ENCODE data around the gene SLC18B1.
A peak's percentile ranks its signal among the peaks of the same experiment; 100 is the strongest.

Gene SLC18B1

GRCh38 chr6:132814716-132815570, 16.5 kb upstream of the SLC18B1 start:
- DNase-seq (ENCODE audit: low read depth): peak; percentile 36
- peak; percentile 5; the same call in 1 of the 2 replicates for TF ChIP-seq MAX (IDR thresholded peaks at IDR 0.05; ENCODE audit: low read depth, low read length)
- TF ChIP-seq CTCF (IDR thresholded peaks at IDR 0.05; ENCODE audit: low read depth, low read length): no peak
- H3K4me3 ChIP-seq (ENCODE audit: low read depth, low read length): peak overlapping the region; percentile 100

- DNase-seq (ENCODE audit: low read depth): peak; percentile 83
- TF ChIP-seq POLR2A (IDR thresholded peaks at IDR 0.05; ENCODE audit: extremely low read depth, insufficient read length) (peak; percentile 5), MYC (IDR thresholded peaks at IDR 0.05; ENCODE audit: low read depth, low read length) (peak; percentile 61), CTCF (IDR thresholded peaks at IDR 0.05; ENCODE audit: low read depth, low read length) (no peak), MAX (IDR thresholded peaks at IDR 0.05; ENCODE audit: low read depth, low read length) (peak; percentile 65)
- H3K4me3 ChIP-seq (ENCODE audit: low read depth, low read length): peak overlapping the region; percentile 100
These were observed 14.9 kb upstream of the SLC18B1 start for GRCh38 chr6:132813173-132813856.

GRCh38 chr6:132812756-132813172, 14.3 kb upstream of the SLC18B1 start:
- peak overlapping the region; percentile 100 for H3K4me3 ChIP-seq (ENCODE audit: low read depth, low read length)
- TF ChIP-seq POLR2A (IDR thresholded peaks at IDR 0.05; ENCODE audit: extremely low read depth, insufficient read length): peak; percentile 2
- TF ChIP-seq CTCF (IDR thresholded peaks at IDR 0.05; ENCODE audit: low read depth, low read length): no peak
- peak; percentile 42 for DNase-seq (ENCODE audit: low read depth)

GRCh38 chr6:132812255-132812732, 13.9 kb upstream of the SLC18B1 start:
- TF ChIP-seq MYC (IDR thresholded peaks at IDR 0.05; ENCODE audit: low read depth, low read length): no peak
- no peak for TF ChIP-seq MAX (IDR thresholded peaks at IDR 0.05; ENCODE audit: low read depth, low read length)
- no peak for TF ChIP-seq CTCF (IDR thresholded peaks at IDR 0.05; ENCODE audit: low read depth, low read length)
- no peak for TF ChIP-seq POLR2A (IDR thresholded peaks at IDR 0.05; ENCODE audit: extremely low read depth, insufficient read length)
- peak; percentile 33 for DNase-seq (ENCODE audit: low read depth)
- H3K4me3 ChIP-seq (ENCODE audit: low read depth, low read length): peak overlapping the region; percentile 100

- H3K4me3 ChIP-seq (ENCODE audit: low read depth, low read length): no peak overlapping the region
- DNase-seq (ENCODE audit: low read depth): no peak
- TF ChIP-seq MYC (IDR thresholded peaks at IDR 0.05; ENCODE audit: low read depth, low read length) (no peak), CTCF (IDR thresholded peaks at IDR 0.05; ENCODE audit: low read depth, low read length) (no peak), MAX (IDR thresholded peaks at IDR 0.05; ENCODE audit: low read depth, low read length) (no peak), POLR2A (IDR thresholded peaks at IDR 0.05; ENCODE audit: extremely low read depth, insufficient read length) (no peak)
These were observed 12.8 kb upstream of the SLC18B1 start for GRCh38 chr6:132811276-132811675.

Measured in NB4 (cell line).